GM12878 (cell line): Measurements from ENCODE around the gene TOX2. TPM values are rescaled to one million over a fixed set of nuclear protein-coding genes. Genes with fewer than 3 reads are reported as not detected.

Source experiments
- ATAC-seq: fragments of 200-7000 bp; cut with Tn5 transposase; 3 replicates; pipeline ENCODE4 v1.9.1; 2020; ENCODE audit warnings: mild to moderate bottlenecking, moderate library complexity
- BruUV-seq: library from RNA; stranded (reverse); fragments of 400-500 nt; replicated peaks from 2 replicates; lab custom pipeline; 2021; lab: Mats Ljungman, UMichigan
- CTCF ChIA-PET: fragments of 300-600 bp; sonication (Branson Sonifier 250); formaldehyde crosslinking; extraction: SDS; loops from one replicate; lab custom pipeline; 2021; ENCODE audit warnings: inconsistent platforms; lab: Yijun Ruan, JAX
- POLR2A ChIA-PET: fragments of 350-600 bp; formaldehyde crosslinking; extraction: SDS; loops from one replicate; lab custom pipeline; 2021; ENCODE audit warnings: inconsistent platforms; lab: Charles Lee
- RAD21 ChIA-PET: fragments of 300-600 bp; sonication (Branson Sonifier 250); formaldehyde crosslinking; loops from one replicate; lab custom pipeline; 2023; ENCODE audit warnings: antibody characterized with exemption; ENCODE audit not compliant: unreplicated experiment; lab: Charles Lee
- SMC1A ChIA-PET: fragments of 300-600 bp; sonication (Branson Sonifier 250); formaldehyde crosslinking; loops from one replicate; lab custom pipeline; 2023; ENCODE audit not compliant: unreplicated experiment, uncharacterized antibody; lab: Charles Lee
- DNase-seq: peaks from one replicate; pipeline ENCODE4 v3.0.0-alpha.2; 2011; ENCODE audit warnings: low read depth, low spot score
- FAIRE-seq: peaks from 3 replicates; lab custom pipeline; 2011; peaks lifted over from hg19 to GRCh38; lab: Jason Lieb, UNC
- H2AFZ ChIP-seq: 2 replicates; pipeline ENCODE4 v1.6.0; 2011; ENCODE audit warnings: low read depth, low read length, control low read depth; ENCODE audit not compliant: control insufficient read depth
- H3K27ac ChIP-seq: 2 replicates; pipeline ENCODE4 v1.5.1; 2011; ENCODE audit warnings: control low read depth; ENCODE audit not compliant: control insufficient read depth, insufficient read depth
- H3K27me3 ChIP-seq, 2 experiments: replicated peaks in 1 of 2; 2 replicates each; pipeline versions ENCODE4 v1.6.0 to v1.6.1; 2011; ENCODE audit warnings: low read length in 1 of 2; ENCODE audit not compliant: control insufficient read depth in 2 of 2, insufficient read depth in 2 of 2
- H3K36me3 ChIP-seq, 2 experiments: 2 replicates each; pipeline ENCODE4 v1.5.1; 2011; ENCODE audit warnings: low read length in 1 of 2; ENCODE audit not compliant: control insufficient read depth in 2 of 2, insufficient read depth in 2 of 2
- H3K4me1 ChIP-seq: 2 replicates; pipeline ENCODE4 v1.6.1; 2011; ENCODE audit warnings: mild to moderate bottlenecking, low read length, moderate library complexity, mixed read lengths; ENCODE audit not compliant: control insufficient read depth, insufficient read depth
- H3K4me2 ChIP-seq: 2 replicates; pipeline ENCODE4 v1.6.0; 2011; ENCODE audit warnings: control low read depth; ENCODE audit not compliant: control insufficient read depth, insufficient read depth
- H3K4me3 ChIP-seq: fragments of 200-600 bp; sonication (generic); 2 replicates; pipeline ENCODE4 v1.5.1; 2016
- H3K79me2 ChIP-seq: 2 replicates; pipeline ENCODE4 v1.6.0; 2011; ENCODE audit warnings: low read length; ENCODE audit not compliant: control insufficient read depth, insufficient read depth
- H3K9ac ChIP-seq: 2 replicates; pipeline ENCODE4 v1.8.0; 2011; ENCODE audit warnings: low read length, control low read depth, mixed read lengths; ENCODE audit not compliant: control insufficient read depth, insufficient read depth
- H3K9me3 ChIP-seq: replicated peaks from 3 replicates; pipeline ENCODE4 v1.5.1; 2011; ENCODE audit warnings: mild to moderate bottlenecking, low read length; ENCODE audit not compliant: control insufficient read depth, insufficient read depth
- H4K20me1 ChIP-seq: 2 replicates; pipeline ENCODE4 v1.6.0; 2011; ENCODE audit not compliant: control insufficient read depth, insufficient read depth
- ASH2L ChIP-seq: fragments of 300-600, 200-600 bp; sonication (generic); IDR thresholded peaks from 2 replicates; pipeline ENCODE4 v1.6.1; 2017; ENCODE audit warnings: low read depth, mild to moderate bottlenecking, borderline replicate concordance
- CHD4 ChIP-seq: fragments of 200-600 bp; sonication (generic); IDR thresholded peaks from 2 replicates; pipeline ENCODE4 v1.6.1; 2016; ENCODE audit warnings: mild to moderate bottlenecking
- EED ChIP-seq: sonication (generic); IDR thresholded peaks from 2 replicates; pipeline ENCODE4 v1.6.1; 2016; ENCODE audit warnings: antibody characterized with exemption, low read depth
- IKZF1 ChIP-seq: fragments of 450-650 bp; conservative IDR thresholded peaks from 2 replicates; pipeline ENCODE4 v1.6.1; 2017; ENCODE audit warnings: antibody characterized with exemption, mild to moderate bottlenecking
- JUND ChIP-seq: IDR thresholded peaks from 2 replicates; pipeline ENCODE4 v1.6.1; 2012; ENCODE audit warnings: low read depth, mild to moderate bottlenecking, low read length, improper control_type of control experiment, moderate library complexity
- MEF2A ChIP-seq: IDR thresholded peaks from 2 replicates; pipeline ENCODE4 v1.6.1; 2011; ENCODE audit warnings: low read depth, mild to moderate bottlenecking, low read length, moderate library complexity; ENCODE audit not compliant: insufficient read depth
- SIX5 ChIP-seq: IDR thresholded peaks from 2 replicates; pipeline ENCODE4 v1.6.1; 2011; ENCODE audit warnings: mild to moderate bottlenecking, low read depth, low read length, moderate library complexity; ENCODE audit not compliant: severe bottlenecking
- SMC3 ChIP-seq: IDR thresholded peaks from 2 replicates; pipeline ENCODE4 v1.6.1; 2011; ENCODE audit warnings: low read length, improper control_type of control experiment, borderline replicate concordance
- TCF7 ChIP-seq: IDR thresholded peaks from 2 replicates; pipeline ENCODE4 v1.6.1; 2014; ENCODE audit warnings: antibody characterized with exemption, borderline replicate concordance
- WRNIP1 ChIP-seq: IDR thresholded peaks from 2 replicates; pipeline ENCODE4 v1.6.1; 2011; ENCODE audit warnings: low read depth, low read length, improper control_type of control experiment, borderline replicate concordance
- WGBS: methylation state at CpG from one replicate; pipeline ENCODE4 v1.1.6; 2016; ENCODE audit warnings: low lambda C conversion rate; ENCODE audit not compliant: insufficient replicate concordance, insufficient coverage; ENCODE audit errors: missing lambda C conversion rate; 5-methylcytosine and 5-hydroxymethylcytosine counted together
- in situ Hi-C: fragments of 300-500 bp; cut with MboI; formaldehyde crosslinking; loops from 9 replicates; pipeline ENCODE4 v1.14.3; 2018; ENCODE audit warnings: mixed read lengths
- intact Hi-C: fragments of 100-400 bp; cut with micrococcal nuclease; formaldehyde crosslinking; loops from one replicate; pipeline ENCODE4 v1.14.2; 2022; ENCODE audit not compliant: unreplicated experiment
- polyA plus RNA-seq, 11 experiments: library from polyadenylated mRNA; depleted of rRNA in 4 of 11; unstranded in 6 of 11; stranded (reverse) in 5 of 11; fragments of >200 nt; fragmentation: Nextera tagmentation in 4 of 11; fragmentation: Illumina TruSeq in 1 of 11; extraction: Ambion mirVana in 4 of 11; extraction: Trizol in 1 of 11; gene quantifications; 1 replicate in 1 of 11; 2 replicates in 10 of 11; pipeline versions ENCODE4 v1.2.1 to v1.2.3, GENCODE V29; 2011 to 2016; ENCODE audit warnings: inconsistent platforms in 2 of 11, missing spikeins in 2 of 11, low read depth in 1 of 11
- total RNA-seq, 4 experiments: library from RNA; depleted of rRNA in 3 of 4; stranded (reverse); fragments of >200 nt in 3 of 4; fragmentation: Illumina TruSeq in 1 of 4; extraction: Trizol in 1 of 4; gene quantifications; 2 replicates each; pipeline versions ENCODE4 v1.2.1 to v1.2.3, GENCODE V29; 2013 to 2021

TOX2 gene
- total and polyA plus RNA-seq, 10 of the 15 experiments (the other 5 are each of a cell fraction or from before 2014, with no cell fraction given) = 2.6 to 40.5 (median 7.9) TPM

DNA sequence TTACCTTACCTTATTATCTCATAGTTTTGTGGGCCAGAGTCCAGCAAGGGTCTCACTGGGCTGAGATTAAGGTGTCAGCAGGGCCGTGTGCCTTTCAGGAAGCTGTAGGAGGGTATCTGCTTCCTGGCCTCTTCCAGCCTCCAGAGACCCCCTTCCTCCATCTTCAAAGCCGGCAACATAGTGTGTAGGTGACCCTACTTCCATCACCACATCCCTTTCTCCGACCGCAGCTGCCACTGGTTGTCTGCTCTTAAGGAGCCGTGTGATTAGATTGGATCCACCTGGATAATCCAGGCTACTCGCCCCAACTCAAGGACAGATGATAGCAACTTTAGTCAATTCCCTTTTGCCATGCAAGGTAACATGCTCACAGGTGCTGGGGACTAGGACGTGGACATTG, 181.2 kb downstream of the TOX2 start:
- Histone ChIP-seq H3K4me2 (no peak overlapping the region), H3K27ac (no peak overlapping the region), H3K36me3 (no peaks in the 10 kb centered on the region), H2AFZ (no peak overlapping the region), H3K27me3 (no peaks in the 10 kb centered on the region), H3K4me1 (no peaks in the 10 kb centered on the region), H3K9ac (no peak overlapping the region), H3K9me3 (no peaks in the 10 kb centered on the region), H4K20me1 (no peaks in the 10 kb centered on the region), H3K4me3 (no peak overlapping the region), H3K79me2 (no peaks in the 10 kb centered on the region)
- TF ChIP-seq TCF7 (no peak), WRNIP1 (no peak), SIX5 (no peak), JUND (no peak), CHD4 (no peak)
- in situ Hi-C loops (no loop called here), intact Hi-C loops (no loop called here)
- FAIRE-seq (no peak), DNase-seq (no peak), ATAC-seq (no peak)
- ChIA-PET POLR2A (no interaction called here), SMC1A (interaction anchor here (1.3 to 1.4 kb wide), 3 partner anchors 13 to 557 kb away, joined by 3 to 4 read pairs (median 3); no protein-coding TSS in a partner anchor), CTCF (interaction anchor here (1.2 to 3.4 kb wide), 4 partner anchors 12 to 647 kb away, joined by 4 to 17 read pairs (median 6); no protein-coding TSS in a partner anchor), RAD21 (interaction anchor here (0.6 to 1.5 kb wide), 2 partner anchors 9 to 397 kb away, joined by 6 read pairs; no protein-coding TSS in a partner anchor)
- no TSS peak for BruUV-seq
- WGBS = 37% methylated on average over 7 of the region's 7 CpGs

GRCh38 chr20:44097521-44098255, 183.0 kb downstream of the TOX2 start:
- Histone ChIP-seq H3K36me3 (no peaks in the 10 kb centered on the region), H3K27ac (no peak overlapping the region), H3K9ac (no peak overlapping the region), H3K79me2 (no peaks in the 10 kb centered on the region), H3K4me3 (no peak overlapping the region), H4K20me1 (no peaks in the 10 kb centered on the region), H3K9me3 (no peaks in the 10 kb centered on the region)
- ChIA-PET RAD21 (interaction anchor here (1.8 kb wide), 1 partner anchor 17 kb away, joined by 5 read pairs; no protein-coding TSS in a partner anchor), CTCF (interaction anchor here (0.8 to 2.1 kb wide), 5 partner anchors 10 to 649 kb away, joined by 3 to 6 read pairs (median 5); no protein-coding TSS in a partner anchor)
- BruUV-seq = no TSS peak
- no peak for ATAC-seq
- in situ Hi-C loops = no loop called here
- 48% methylated on average over 12 of the region's 14 CpGs for WGBS
- TF ChIP-seq EED (no peak), ASH2L (no peak), MEF2A (no peak), IKZF1 (no peak), SMC3 (no peak)
- TF ChIP-seq, all 136 proteins: peak for 0
- DNase-seq (no peak), FAIRE-seq (no peak)
- no peaks in the 10 kb centered on the region for H3K4me1 ChIP-seq
- POLR2A ChIA-PET = no interaction called here
- SMC1A ChIA-PET = interaction anchor here (0.9 to 1.4 kb wide), 2 partner anchors 9 to 649 kb away, joined by 3 to 4 read pairs; no protein-coding TSS in a partner anchor
- intact Hi-C loops = no loop called here
- H3K4me2 ChIP-seq = no peak overlapping the region
- H3K27me3 ChIP-seq = no peaks in the 10 kb centered on the region
- no peak overlapping the region for H2AFZ ChIP-seq
